RWPE1 (cell line): ENCODE measurements around the gene METTL23.
A peak's percentile ranks its signal among the peaks of the same experiment; 100 is the strongest.

Experiments used
- CTCF ChIA-PET: fragments of 350-600 bp; sonication (Branson Sonifier 250); formaldehyde crosslinking; extraction: SDS; loops from one replicate; lab custom pipeline; 2021; lab: Yijun Ruan, JAX
- POLR2A ChIA-PET: fragments of 400-600 bp; formaldehyde crosslinking; extraction: SDS; loops from one replicate; lab custom pipeline; 2020; ENCODE audit warnings: antibody characterized with exemption; ENCODE audit not compliant: low non-redundant PET; lab: Yijun Ruan, JAX
- DNase-seq: peaks from one replicate; pipeline ENCODE4 v3.0.0; 2012; ENCODE audit warnings: low spot score
- H3K27ac ChIP-seq: fragments of 450-650 bp; 2 replicates; pipeline ENCODE4 v1.5.1; 2017
- TF ChIP-seq, protein P1 (sequence below): fragments of 450-650 bp; conservative IDR thresholded peaks from 2 replicates; pipeline ENCODE4 v1.5.1; 2017; ENCODE audit warnings: low read depth, mild to moderate bottlenecking

The METTL23 gene

DNA sequence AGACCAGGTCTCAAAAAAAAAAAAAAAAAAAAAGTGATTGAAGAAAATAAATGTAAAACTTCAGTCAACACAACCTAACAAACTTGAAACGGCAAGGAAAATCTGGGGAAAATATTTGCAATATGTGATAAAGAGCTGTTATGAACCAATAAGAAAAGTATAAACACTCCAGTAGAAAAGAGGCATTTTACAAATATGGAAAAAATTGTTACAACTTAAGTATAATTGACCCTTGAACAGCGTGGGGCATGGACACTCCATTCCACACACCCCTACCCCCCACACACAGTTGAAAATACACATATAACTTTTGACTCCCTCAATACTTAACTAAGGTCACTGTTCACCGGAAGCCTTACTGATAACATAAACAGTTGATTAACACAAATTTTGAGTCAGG is 31.9 kb downstream of the METTL23 start:
- CTCF ChIA-PET: interaction anchor here (0.7 kb wide), 2 partner anchors 22 to 216 kb away, joined by 3 to 4 read pairs; no protein-coding TSS in a partner anchor
- TF ChIP-seq, protein P1, sequence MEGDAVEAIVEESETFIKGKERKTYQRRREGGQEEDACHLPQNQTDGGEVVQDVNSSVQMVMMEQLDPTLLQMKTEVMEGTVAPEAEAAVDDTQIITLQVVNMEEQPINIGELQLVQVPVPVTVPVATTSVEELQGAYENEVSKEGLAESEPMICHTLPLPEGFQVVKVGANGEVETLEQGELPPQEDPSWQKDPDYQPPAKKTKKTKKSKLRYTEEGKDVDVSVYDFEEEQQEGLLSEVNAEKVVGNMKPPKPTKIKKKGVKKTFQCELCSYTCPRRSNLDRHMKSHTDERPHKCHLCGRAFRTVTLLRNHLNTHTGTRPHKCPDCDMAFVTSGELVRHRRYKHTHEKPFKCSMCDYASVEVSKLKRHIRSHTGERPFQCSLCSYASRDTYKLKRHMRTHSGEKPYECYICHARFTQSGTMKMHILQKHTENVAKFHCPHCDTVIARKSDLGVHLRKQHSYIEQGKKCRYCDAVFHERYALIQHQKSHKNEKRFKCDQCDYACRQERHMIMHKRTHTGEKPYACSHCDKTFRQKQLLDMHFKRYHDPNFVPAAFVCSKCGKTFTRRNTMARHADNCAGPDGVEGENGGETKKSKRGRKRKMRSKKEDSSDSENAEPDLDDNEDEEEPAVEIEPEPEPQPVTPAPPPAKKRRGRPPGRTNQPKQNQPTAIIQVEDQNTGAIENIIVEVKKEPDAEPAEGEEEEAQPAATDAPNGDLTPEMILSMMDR: no peak

DNA sequence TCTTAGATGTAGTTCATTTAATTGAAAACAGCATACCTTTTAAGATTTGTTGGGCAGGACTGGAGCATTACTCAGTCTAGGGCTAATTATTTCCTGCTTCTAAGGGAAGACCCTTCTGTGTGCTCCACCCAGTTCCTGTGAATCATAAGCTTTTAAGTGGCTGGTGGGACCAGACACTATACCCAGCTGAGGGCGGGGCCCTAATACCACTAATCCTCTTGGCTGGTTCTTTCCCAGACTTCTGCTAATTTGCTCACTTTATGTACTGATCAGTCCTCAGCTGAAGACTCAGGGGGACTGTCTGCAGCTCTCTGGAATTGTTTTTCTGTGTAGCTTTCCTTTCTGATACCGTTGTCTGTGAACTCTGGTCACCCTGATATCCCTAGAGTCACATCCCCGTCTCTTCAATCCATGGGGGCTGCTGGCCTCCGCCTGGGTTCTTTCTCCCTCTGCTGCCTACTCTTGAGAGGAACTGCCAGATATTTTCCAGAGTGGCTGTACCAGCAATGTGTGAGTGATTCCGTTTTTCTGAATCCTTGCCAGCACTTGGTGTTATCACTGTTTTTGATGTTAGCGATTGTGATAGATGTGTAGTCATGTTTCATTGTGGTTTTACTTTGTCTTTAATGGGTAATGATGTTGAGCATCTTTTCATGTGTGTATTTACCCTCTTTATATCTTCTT is 46.3 kb downstream of the METTL23 start:
- TF ChIP-seq, protein P1: no peak
- peak overlapping the region; percentile 94 for H3K27ac ChIP-seq
- ChIA-PET CTCF (no interaction called here), POLR2A (no interaction called here)
- peak; percentile 79 for DNase-seq

More for the DNA sequence above, 31.9 kb downstream of the METTL23 start:
- POLR2A ChIA-PET: no interaction called here
- no peak for DNase-seq
- no peak overlapping the region for H3K27ac ChIP-seq

DNA sequence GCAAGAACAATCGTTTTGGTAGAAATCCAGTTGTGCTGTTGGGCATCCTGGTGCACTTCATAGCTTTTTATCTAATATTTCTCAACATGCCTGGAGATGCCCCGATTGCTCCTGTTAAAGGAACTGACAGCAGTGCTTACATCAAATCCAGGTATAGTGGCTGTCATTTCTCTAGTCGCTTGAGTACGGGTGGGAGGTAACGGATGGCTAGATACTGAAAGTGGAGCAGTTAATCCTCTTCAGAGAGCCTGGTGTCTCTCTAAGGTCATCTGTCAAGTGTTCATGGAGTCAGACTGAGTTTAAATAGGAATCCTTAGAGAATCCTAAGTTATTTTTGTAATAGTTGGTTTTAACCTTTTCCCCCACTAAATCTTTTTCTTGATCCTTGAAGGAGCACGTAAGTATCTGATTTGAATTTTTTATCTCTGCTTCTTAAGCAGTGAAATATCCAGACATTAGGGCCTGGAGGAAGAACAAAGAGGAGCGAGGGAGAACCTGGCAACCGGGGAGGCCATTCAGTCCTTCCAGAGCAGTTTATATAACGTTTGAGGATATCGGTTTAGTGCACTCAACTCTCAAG is 48.5 kb downstream of the METTL23 start:
- TF ChIP-seq, protein P1: no peak
- H3K27ac ChIP-seq: no peak overlapping the region
- DNase-seq: no peak
- CTCF ChIA-PET: no interaction called here
- POLR2A ChIA-PET: no interaction called here

DNA sequence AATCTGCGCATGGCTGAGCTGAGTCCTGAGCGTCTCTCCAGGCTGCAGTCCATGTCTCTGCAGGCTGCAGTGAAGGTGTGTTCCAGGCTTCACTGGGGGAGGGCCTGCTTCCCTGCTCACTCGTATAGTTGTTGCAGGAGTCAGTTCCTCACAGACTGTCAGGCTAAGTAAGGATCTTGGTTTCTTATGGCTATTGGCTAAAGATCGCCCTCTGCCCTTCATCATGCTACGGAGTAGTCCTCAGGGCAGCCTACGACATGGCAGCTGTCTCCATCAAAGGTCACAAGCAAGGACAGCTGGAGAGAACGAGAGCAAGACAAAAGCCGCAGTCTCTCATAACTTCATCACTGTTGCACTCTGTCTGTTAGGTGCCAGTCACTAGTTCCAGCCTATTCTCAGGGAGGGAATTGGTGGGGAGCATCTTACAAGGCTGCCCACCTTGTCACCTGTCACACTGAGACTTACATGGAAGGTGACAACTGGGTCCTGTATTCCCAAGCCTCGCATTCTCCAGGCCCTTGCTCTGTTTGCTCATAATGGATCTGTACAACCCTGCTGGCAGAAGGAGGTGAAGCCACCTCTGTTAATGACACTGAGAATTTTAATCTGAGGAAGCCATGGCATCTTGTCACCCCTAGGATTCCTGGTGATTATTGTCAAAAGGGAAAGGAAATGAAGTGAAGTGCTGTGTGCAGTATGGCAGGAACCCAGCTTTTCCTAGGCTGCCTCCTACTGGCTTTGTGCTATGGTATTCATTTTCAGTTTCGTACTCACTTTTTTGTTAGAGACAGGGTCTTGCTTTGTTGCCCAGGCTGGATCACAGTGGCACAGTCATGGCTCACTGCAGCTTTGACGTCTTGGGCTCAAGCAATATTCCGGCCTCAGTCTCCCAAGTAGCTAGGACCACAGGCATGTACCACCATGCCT is 54.7 kb downstream of the METTL23 start:
- POLR2A ChIA-PET: no interaction called here
- CTCF ChIA-PET: interaction anchor here (0.6 kb wide), 1 partner anchor 9 kb away, joined by 4 read pairs; no protein-coding TSS in a partner anchor
- TF ChIP-seq, protein P1: no peak
- H3K27ac ChIP-seq: peak overlapping the region; percentile 4; the same call in 1 of the 2 replicates
- no peak for DNase-seq

DNA sequence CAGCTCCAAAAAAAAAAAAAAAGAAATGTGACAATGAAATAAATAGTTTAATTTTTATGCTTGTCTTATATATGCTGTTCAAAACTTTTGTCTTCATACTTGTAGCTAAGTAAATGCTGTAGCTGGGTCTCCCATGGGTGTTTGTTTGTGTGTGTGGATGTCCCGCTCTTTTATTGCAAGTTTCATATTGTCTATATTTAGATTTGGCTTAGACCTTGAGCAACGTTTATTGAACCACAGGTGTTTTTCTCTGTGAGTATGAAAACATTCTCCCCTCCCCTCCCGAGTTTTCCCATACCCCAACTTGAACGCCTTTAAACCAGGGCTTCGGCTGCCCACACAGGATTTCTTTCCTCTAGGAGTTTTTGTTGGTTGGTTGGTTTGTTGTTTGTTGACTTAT is 56.5 kb downstream of the METTL23 start:
- no peak overlapping the region for H3K27ac ChIP-seq
- TF ChIP-seq, protein P1: no peak
- POLR2A ChIA-PET: no interaction called here
- DNase-seq: no peak
- CTCF ChIA-PET: no interaction called here
